Epidermal melanocyte (primary cell): ENCODE results near the gene BANP.

Experiments used
- DNase-seq: peaks from one replicate; pipeline ENCODE4 v3.0.0; 2011; ENCODE audit warnings: low spot score; ENCODE audit not compliant: insufficient read length

Gene BANP

GRCh38 chr16:87948735-87949070, 2.5 kb upstream of the BANP start:
- DNase-seq: no peak

GRCh38 chr16:87949071-87949744, 2.0 kb upstream of the BANP start:
- no peak for DNase-seq

GRCh38 chr16:87951552-87952538, 611 bp downstream of the BANP start:
- no peak for DNase-seq

- no peak for DNase-seq
These were observed 1.5 kb downstream of the BANP start for GRCh38 chr16:87952751-87953150.

- no peak for DNase-seq
These were observed 2.3 kb downstream of the BANP start for GRCh38 chr16:87953308-87954215.

- no peak for DNase-seq
These were observed 3.1 kb downstream of the BANP start for GRCh38 chr16:87954361-87954760.

- no peak for DNase-seq
These were observed 3.6 kb downstream of the BANP start for GRCh38 chr16:87954826-87955225.

GRCh38 chr16:87955302-87956097, 4.3 kb downstream of the BANP start:
- no peak for DNase-seq

- DNase-seq: no peak
These were observed 4.8 kb downstream of the BANP start for GRCh38 chr16:87956098-87956364.

- DNase-seq: no peak
These were observed 5.4 kb downstream of the BANP start for GRCh38 chr16:87956365-87957231.

GRCh38 chr16:87957296-87958094, 6.3 kb downstream of the BANP start:
- no peak for DNase-seq

GRCh38 chr16:87958632-87959031, 7.4 kb downstream of the BANP start:
- no peak for DNase-seq

- no peak for DNase-seq
These were observed 8.3 kb downstream of the BANP start for GRCh38 chr16:87959391-87959990.

GRCh38 chr16:87960296-87960695, 9.1 kb downstream of the BANP start:
- DNase-seq: no peak

GRCh38 chr16:87960852-87961251, 9.6 kb downstream of the BANP start:
- no peak for DNase-seq

GRCh38 chr16:87961623-87962022, 10.4 kb downstream of the BANP start:
- no peak for DNase-seq

- DNase-seq: no peak
These were observed 12.2 kb downstream of the BANP start for GRCh38 chr16:87963400-87963799.

- DNase-seq: no peak
These were observed 12.9 kb downstream of the BANP start for GRCh38 chr16:87964049-87964659.
